ENCODE data around the gene UGT1A5. TPM values are rescaled to one million over a fixed set of nuclear protein-coding genes. Genes with fewer than 3 reads are reported as not detected.

UGT1A5 gene
- total RNA-seq, 1 experiment from 2014 or later = not detected

DNA sequence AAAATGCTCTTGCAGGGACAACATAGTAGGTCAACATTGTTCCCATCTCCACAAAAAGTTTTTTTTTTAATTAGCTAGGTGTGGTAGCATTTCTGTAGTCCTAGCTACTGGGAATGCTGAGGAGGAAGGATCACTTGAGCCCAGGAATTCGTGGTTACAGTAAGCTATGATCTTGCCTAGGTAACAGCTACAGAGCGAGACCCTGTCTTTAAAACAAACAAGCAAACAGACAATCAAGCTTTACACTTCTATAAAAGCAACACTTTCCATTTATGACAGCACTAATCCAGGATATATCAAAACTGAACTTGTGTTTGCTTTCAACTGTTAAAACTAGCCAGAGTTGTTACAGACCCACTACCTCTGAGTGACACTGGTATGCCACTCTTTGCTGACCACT is 28.2 kb downstream of the UGT1A5 start:
- Histone ChIP-seq H3K9me3 (ENCODE audit: control insufficient read depth in 1 of 2, insufficient read depth in 1 of 2, low read depth in 1 of 2, low read length in 2 of 2) (no peaks in the 10 kb centered on the region), H3K4me1 (ENCODE audit: control insufficient read depth in 1 of 2, insufficient read depth in 2 of 2, low read length in 2 of 2) (no peaks in the 10 kb centered on the region), H3K9ac (ENCODE audit: low read length) (no peak overlapping the region), H4K20me1 (ENCODE audit: insufficient read depth) (no peaks in the 10 kb centered on the region), H3K27me3 (ENCODE audit: insufficient read depth, low read length) (no peaks in the 10 kb centered on the region), H3K27ac (ENCODE audit: low read depth, low read length) (no peak overlapping the region), H3K79me2 (ENCODE audit: insufficient read depth, low read length) (no peaks in the 10 kb centered on the region), H3K36me3 (ENCODE audit: control insufficient read depth in 1 of 2, insufficient read depth in 2 of 2, low read length in 2 of 2) (no peaks in the 10 kb centered on the region), H3K9me2 (ENCODE audit: insufficient read depth) (no peaks in the 10 kb centered on the region), H2AFZ (ENCODE audit: low read depth, low read length, poor library complexity, severe bottlenecking) (no peak overlapping the region), H3K4me2 (ENCODE audit: low read length) (no peak overlapping the region), H3K4me3 (replicated peaks in 1 of 2; ENCODE audit: low read depth in 1 of 2, low read length in 2 of 2) (no peak overlapping the region)
- intact Hi-C loops (cut with micrococcal nuclease) = no loop called here
- TF ChIP-seq SIN3A (IDR thresholded peaks at IDR 0.05; ENCODE audit: low read depth) = no peak
- no peak for TF ChIP-seq RAD21 (IDR thresholded peaks at IDR 0.05; ENCODE audit: low read depth)
- CTCF ChIA-PET = no interaction called here
- POLR2A ChIA-PET = no interaction called here
- DNase-seq (ENCODE audit: low read depth, low spot score) = no peak
- no TSS peak for BruUV-seq (replicated peaks)
- no peak for ATAC-seq
- RAD21 ChIA-PET (ENCODE audit: low non-redundant PET in 1 of 2, low total read pairs in 2 of 2, uncharacterized antibody in 2 of 2, unreplicated experiment in 2 of 2) = no interaction called here

GRCh38 chr2:233743464-233744259 is 31.0 kb downstream of the UGT1A5 start:
- RAD21 ChIA-PET (ENCODE audit: low non-redundant PET in 1 of 2, low total read pairs in 2 of 2, uncharacterized antibody in 2 of 2, unreplicated experiment in 2 of 2) = no interaction called here
- H3K79me2 ChIP-seq (ENCODE audit: insufficient read depth, low read length) = no peaks in the 10 kb centered on the region
- no peaks in the 10 kb centered on the region for H3K4me1 ChIP-seq (ENCODE audit: control insufficient read depth in 1 of 2, insufficient read depth in 2 of 2, low read length in 2 of 2)
- H3K27ac ChIP-seq (ENCODE audit: low read depth, low read length) = no peak overlapping the region
- no peak overlapping the region for H3K4me3 ChIP-seq (replicated peaks in 1 of 2; ENCODE audit: low read depth in 1 of 2, low read length in 2 of 2)
- H3K4me2 ChIP-seq (ENCODE audit: low read length) = no peak overlapping the region
- H3K9me3 ChIP-seq (ENCODE audit: control insufficient read depth in 1 of 2, insufficient read depth in 1 of 2, low read depth in 1 of 2, low read length in 2 of 2) = no peaks in the 10 kb centered on the region
- POLR2A ChIA-PET = no interaction called here
- ATAC-seq = no peak
- BruUV-seq (replicated peaks) = no TSS peak
- H3K9ac ChIP-seq (ENCODE audit: low read length) = no peak overlapping the region
- no peaks in the 10 kb centered on the region for H3K36me3 ChIP-seq (ENCODE audit: control insufficient read depth in 1 of 2, insufficient read depth in 2 of 2, low read length in 2 of 2)
- intact Hi-C loops (cut with micrococcal nuclease) = no loop called here
- no peak for TF ChIP-seq SIN3A (IDR thresholded peaks at IDR 0.05; ENCODE audit: low read depth)
- TF ChIP-seq CEBPB (IDR thresholded peaks at IDR 0.05; ENCODE audit: low read depth) = no peak
- no peak for TF ChIP-seq YY1 (IDR thresholded peaks at IDR 0.05; ENCODE audit: extremely low read depth, insufficient replicate concordance, low read depth, low read length)
- no peak for TF ChIP-seq CBX3 (IDR thresholded peaks at IDR 0.05; ENCODE audit: low read depth)
- no peak for TF ChIP-seq SP1 (IDR thresholded peaks at IDR 0.05; ENCODE audit: low read depth)
- TF ChIP-seq, protein P1, sequence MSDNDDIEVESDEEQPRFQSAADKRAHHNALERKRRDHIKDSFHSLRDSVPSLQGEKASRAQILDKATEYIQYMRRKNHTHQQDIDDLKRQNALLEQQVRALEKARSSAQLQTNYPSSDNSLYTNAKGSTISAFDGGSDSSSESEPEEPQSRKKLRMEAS (IDR thresholded peaks at IDR 0.05) = no peak
- TF ChIP-seq, protein P2, sequence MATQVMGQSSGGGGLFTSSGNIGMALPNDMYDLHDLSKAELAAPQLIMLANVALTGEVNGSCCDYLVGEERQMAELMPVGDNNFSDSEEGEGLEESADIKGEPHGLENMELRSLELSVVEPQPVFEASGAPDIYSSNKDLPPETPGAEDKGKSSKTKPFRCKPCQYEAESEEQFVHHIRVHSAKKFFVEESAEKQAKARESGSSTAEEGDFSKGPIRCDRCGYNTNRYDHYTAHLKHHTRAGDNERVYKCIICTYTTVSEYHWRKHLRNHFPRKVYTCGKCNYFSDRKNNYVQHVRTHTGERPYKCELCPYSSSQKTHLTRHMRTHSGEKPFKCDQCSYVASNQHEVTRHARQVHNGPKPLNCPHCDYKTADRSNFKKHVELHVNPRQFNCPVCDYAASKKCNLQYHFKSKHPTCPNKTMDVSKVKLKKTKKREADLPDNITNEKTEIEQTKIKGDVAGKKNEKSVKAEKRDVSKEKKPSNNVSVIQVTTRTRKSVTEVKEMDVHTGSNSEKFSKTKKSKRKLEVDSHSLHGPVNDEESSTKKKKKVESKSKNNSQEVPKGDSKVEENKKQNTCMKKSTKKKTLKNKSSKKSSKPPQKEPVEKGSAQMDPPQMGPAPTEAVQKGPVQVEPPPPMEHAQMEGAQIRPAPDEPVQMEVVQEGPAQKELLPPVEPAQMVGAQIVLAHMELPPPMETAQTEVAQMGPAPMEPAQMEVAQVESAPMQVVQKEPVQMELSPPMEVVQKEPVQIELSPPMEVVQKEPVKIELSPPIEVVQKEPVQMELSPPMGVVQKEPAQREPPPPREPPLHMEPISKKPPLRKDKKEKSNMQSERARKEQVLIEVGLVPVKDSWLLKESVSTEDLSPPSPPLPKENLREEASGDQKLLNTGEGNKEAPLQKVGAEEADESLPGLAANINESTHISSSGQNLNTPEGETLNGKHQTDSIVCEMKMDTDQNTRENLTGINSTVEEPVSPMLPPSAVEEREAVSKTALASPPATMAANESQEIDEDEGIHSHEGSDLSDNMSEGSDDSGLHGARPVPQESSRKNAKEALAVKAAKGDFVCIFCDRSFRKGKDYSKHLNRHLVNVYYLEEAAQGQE (IDR thresholded peaks at IDR 0.05; ENCODE audit: low read depth) = no peak
- TF ChIP-seq ELF1 (IDR thresholded peaks at IDR 0.05; ENCODE audit: borderline replicate concordance, low read depth) = no peak
- no peaks in the 10 kb centered on the region for H3K9me2 ChIP-seq (ENCODE audit: insufficient read depth)
- no peaks in the 10 kb centered on the region for H4K20me1 ChIP-seq (ENCODE audit: insufficient read depth)
- DNase-seq (ENCODE audit: low read depth, low spot score) = no peak
- H2AFZ ChIP-seq (ENCODE audit: low read depth, low read length, poor library complexity, severe bottlenecking) = no peak overlapping the region
- CTCF ChIA-PET = no interaction called here
- H3K27me3 ChIP-seq (ENCODE audit: insufficient read depth, low read length) = no peaks in the 10 kb centered on the region

Data from HCT116 (cell line).